ENCODE data around the gene CYP1B1.

DNA sequence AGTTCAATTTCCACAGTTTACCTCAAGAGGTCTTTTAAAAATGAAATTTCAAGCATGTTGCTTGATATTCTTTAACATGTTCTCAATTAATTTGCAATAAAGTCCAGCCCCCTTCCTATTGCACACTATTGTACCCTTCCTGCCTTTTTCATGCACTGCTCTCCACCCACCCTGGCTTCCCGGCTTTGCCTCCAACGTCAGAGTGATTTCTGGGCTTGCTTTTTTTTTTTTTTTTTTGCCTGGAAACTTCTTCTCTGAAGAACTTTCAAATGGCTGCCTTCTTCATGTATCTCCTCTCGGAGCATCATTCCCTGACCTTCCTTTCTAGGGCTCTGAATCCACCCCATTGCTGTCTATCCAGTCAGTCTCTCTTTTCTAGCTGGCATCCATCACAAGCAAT is 24.4 kb upstream of the CYP1B1 start:
- no peak for TF ChIP-seq EZH2 (IDR thresholded peaks at IDR 0.05; ENCODE audit: insufficient read depth, poor library complexity, severe bottlenecking)
- TF ChIP-seq EZH2phosphoT487 (IDR thresholded peaks at IDR 0.05; ENCODE audit: insufficient read depth, low read depth), result no peak
